Measurements from ENCODE around the gene SAMSN1. TPM values are rescaled to one million over a fixed set of nuclear protein-coding genes. Genes with fewer than 3 reads are reported as not detected.

SAMSN1 gene
- 3.1 TPM for total RNA-seq

- Histone ChIP-seq H3K36me3 (ENCODE audit: control insufficient read depth in 3 of 3, insufficient read depth in 3 of 3, low read length in 3 of 3) (no peaks in the 10 kb centered on the region), H3K9me3 (ENCODE audit: control insufficient read depth in 3 of 3, low read length in 3 of 3) (no peaks in the 10 kb centered on the region), H3K9ac (ENCODE audit: low read depth in 1 of 3, low read length in 3 of 3) (no peak within 1 kb of the TSS), H3K27ac (ENCODE audit: low read depth, low read length) (no peak within 1 kb of the TSS), H3K27me3 (ENCODE audit: control insufficient read depth in 3 of 3, insufficient read depth in 3 of 3, low read length in 3 of 3) (no peaks in the 10 kb centered on the region), H3K4me3 (ENCODE audit: low read length in 3 of 3) (peak within 1 kb of the TSS in 1 of 3 donors; percentile 26), H3K4me1 (ENCODE audit: control insufficient read depth in 3 of 3, insufficient read depth in 3 of 3, low read length in 3 of 3) (no peaks in the 10 kb centered on the region)
These were observed at the start of gene SAMSN1 for GRCh38 chr21:14545906-14546480. Gene SAMSN1 (minus strand): TSS chr21:14546315. CDS start chr21:14546261, 54 bp downstream.

GRCh38 chr21:14595449-14595848 is 49.3 kb upstream of the SAMSN1 start:
- no peak overlapping the region for H3K9ac ChIP-seq (ENCODE audit: low read depth in 1 of 3, low read length in 3 of 3)
- H3K4me1 ChIP-seq (ENCODE audit: control insufficient read depth in 3 of 3, insufficient read depth in 3 of 3, low read length in 3 of 3): no peaks in the 10 kb centered on the region
- H3K9me3 ChIP-seq (ENCODE audit: control insufficient read depth in 3 of 3, low read length in 3 of 3): no peaks in the 10 kb centered on the region
- H3K36me3 ChIP-seq (ENCODE audit: control insufficient read depth in 3 of 3, insufficient read depth in 3 of 3, low read length in 3 of 3): no peaks in the 10 kb centered on the region
- H3K27ac ChIP-seq (ENCODE audit: low read depth, low read length): no peak overlapping the region
- H3K4me3 ChIP-seq (ENCODE audit: low read length in 3 of 3): no peak overlapping the region
- no peaks in the 10 kb centered on the region for H3K27me3 ChIP-seq (ENCODE audit: control insufficient read depth in 3 of 3, insufficient read depth in 3 of 3, low read length in 3 of 3)

- Histone ChIP-seq H3K9ac (ENCODE audit: low read depth in 1 of 3, low read length in 3 of 3) (no peak overlapping the region), H3K27ac (ENCODE audit: low read depth, low read length) (no peak overlapping the region), H3K27me3 (ENCODE audit: control insufficient read depth in 3 of 3, insufficient read depth in 3 of 3, low read length in 3 of 3) (no peaks in the 10 kb centered on the region), H3K9me3 (ENCODE audit: control insufficient read depth in 3 of 3, low read length in 3 of 3) (no peaks in the 10 kb centered on the region), H3K4me1 (ENCODE audit: control insufficient read depth in 3 of 3, insufficient read depth in 3 of 3, low read length in 3 of 3) (no peaks in the 10 kb centered on the region), H3K36me3 (ENCODE audit: control insufficient read depth in 3 of 3, insufficient read depth in 3 of 3, low read length in 3 of 3) (no peaks in the 10 kb centered on the region), H3K4me3 (ENCODE audit: low read length in 3 of 3) (no peak overlapping the region)
These were observed 48.9 kb upstream of the SAMSN1 start for GRCh38 chr21:14594967-14595366.

- H3K36me3 ChIP-seq (ENCODE audit: control insufficient read depth in 3 of 3, insufficient read depth in 3 of 3, low read length in 3 of 3): no peaks in the 10 kb centered on the region
- no peak overlapping the region for H3K4me3 ChIP-seq (ENCODE audit: low read length in 3 of 3)
- no peaks in the 10 kb centered on the region for H3K27me3 ChIP-seq (ENCODE audit: control insufficient read depth in 3 of 3, insufficient read depth in 3 of 3, low read length in 3 of 3)
- H3K27ac ChIP-seq (ENCODE audit: low read depth, low read length): no peak overlapping the region
- H3K9me3 ChIP-seq (ENCODE audit: control insufficient read depth in 3 of 3, low read length in 3 of 3): no peaks in the 10 kb centered on the region
- H3K4me1 ChIP-seq (ENCODE audit: control insufficient read depth in 3 of 3, insufficient read depth in 3 of 3, low read length in 3 of 3): no peaks in the 10 kb centered on the region
- H3K9ac ChIP-seq (ENCODE audit: low read depth in 1 of 3, low read length in 3 of 3): no peak overlapping the region
These were observed 47.1 kb upstream of the SAMSN1 start for GRCh38 chr21:14593230-14593629.

GRCh38 chr21:14592296-14593000 is 46.3 kb upstream of the SAMSN1 start:
- Histone ChIP-seq H3K9me3 (ENCODE audit: control insufficient read depth in 3 of 3, low read length in 3 of 3) (no peaks in the 10 kb centered on the region), H3K9ac (ENCODE audit: low read depth in 1 of 3, low read length in 3 of 3) (no peak overlapping the region), H3K36me3 (ENCODE audit: control insufficient read depth in 3 of 3, insufficient read depth in 3 of 3, low read length in 3 of 3) (no peaks in the 10 kb centered on the region), H3K27me3 (ENCODE audit: control insufficient read depth in 3 of 3, insufficient read depth in 3 of 3, low read length in 3 of 3) (no peaks in the 10 kb centered on the region), H3K27ac (ENCODE audit: low read depth, low read length) (no peak overlapping the region), H3K4me1 (ENCODE audit: control insufficient read depth in 3 of 3, insufficient read depth in 3 of 3, low read length in 3 of 3) (no peaks in the 10 kb centered on the region), H3K4me3 (ENCODE audit: low read length in 3 of 3) (no peak overlapping the region)

GRCh38 chr21:14591882-14592281 is 45.8 kb upstream of the SAMSN1 start:
- Histone ChIP-seq H3K27me3 (ENCODE audit: control insufficient read depth in 3 of 3, insufficient read depth in 3 of 3, low read length in 3 of 3) (no peaks in the 10 kb centered on the region), H3K27ac (ENCODE audit: low read depth, low read length) (no peak overlapping the region), H3K4me1 (ENCODE audit: control insufficient read depth in 3 of 3, insufficient read depth in 3 of 3, low read length in 3 of 3) (no peaks in the 10 kb centered on the region), H3K4me3 (ENCODE audit: low read length in 3 of 3) (no peak overlapping the region), H3K9ac (ENCODE audit: low read depth in 1 of 3, low read length in 3 of 3) (no peak overlapping the region), H3K36me3 (ENCODE audit: control insufficient read depth in 3 of 3, insufficient read depth in 3 of 3, low read length in 3 of 3) (no peaks in the 10 kb centered on the region), H3K9me3 (ENCODE audit: control insufficient read depth in 3 of 3, low read length in 3 of 3) (no peaks in the 10 kb centered on the region)

- Histone ChIP-seq H3K27me3 (ENCODE audit: control insufficient read depth in 3 of 3, insufficient read depth in 3 of 3, low read length in 3 of 3) (no peaks in the 10 kb centered on the region), H3K36me3 (ENCODE audit: control insufficient read depth in 3 of 3, insufficient read depth in 3 of 3, low read length in 3 of 3) (no peaks in the 10 kb centered on the region), H3K9me3 (ENCODE audit: control insufficient read depth in 3 of 3, low read length in 3 of 3) (no peaks in the 10 kb centered on the region), H3K4me1 (ENCODE audit: control insufficient read depth in 3 of 3, insufficient read depth in 3 of 3, low read length in 3 of 3) (no peaks in the 10 kb centered on the region), H3K4me3 (ENCODE audit: low read length in 3 of 3) (no peak overlapping the region), H3K27ac (ENCODE audit: low read depth, low read length) (no peak overlapping the region), H3K9ac (ENCODE audit: low read depth in 1 of 3, low read length in 3 of 3) (no peak overlapping the region)
These were observed 45.3 kb upstream of the SAMSN1 start for GRCh38 chr21:14591377-14591776.

GRCh38 chr21:14589855-14590563 is 43.9 kb upstream of the SAMSN1 start:
- H3K9ac ChIP-seq (ENCODE audit: low read depth in 1 of 3, low read length in 3 of 3): no peak overlapping the region
- H3K4me1 ChIP-seq (ENCODE audit: control insufficient read depth in 3 of 3, insufficient read depth in 3 of 3, low read length in 3 of 3): no peaks in the 10 kb centered on the region
- no peaks in the 10 kb centered on the region for H3K27me3 ChIP-seq (ENCODE audit: control insufficient read depth in 3 of 3, insufficient read depth in 3 of 3, low read length in 3 of 3)
- H3K27ac ChIP-seq (ENCODE audit: low read depth, low read length): no peak overlapping the region
- no peaks in the 10 kb centered on the region for H3K9me3 ChIP-seq (ENCODE audit: control insufficient read depth in 3 of 3, low read length in 3 of 3)
- no peaks in the 10 kb centered on the region for H3K36me3 ChIP-seq (ENCODE audit: control insufficient read depth in 3 of 3, insufficient read depth in 3 of 3, low read length in 3 of 3)
- H3K4me3 ChIP-seq (ENCODE audit: low read length in 3 of 3): no peak overlapping the region

- H3K9me3 ChIP-seq (ENCODE audit: control insufficient read depth in 3 of 3, low read length in 3 of 3): no peaks in the 10 kb centered on the region
- H3K9ac ChIP-seq (ENCODE audit: low read depth in 1 of 3, low read length in 3 of 3): no peak overlapping the region
- no peaks in the 10 kb centered on the region for H3K27me3 ChIP-seq (ENCODE audit: control insufficient read depth in 3 of 3, insufficient read depth in 3 of 3, low read length in 3 of 3)
- no peaks in the 10 kb centered on the region for H3K4me1 ChIP-seq (ENCODE audit: control insufficient read depth in 3 of 3, insufficient read depth in 3 of 3, low read length in 3 of 3)
- no peak overlapping the region for H3K27ac ChIP-seq (ENCODE audit: low read depth, low read length)
- H3K36me3 ChIP-seq (ENCODE audit: control insufficient read depth in 3 of 3, insufficient read depth in 3 of 3, low read length in 3 of 3): no peaks in the 10 kb centered on the region
- H3K4me3 ChIP-seq (ENCODE audit: low read length in 3 of 3): no peak overlapping the region
These were observed 41.2 kb upstream of the SAMSN1 start for GRCh38 chr21:14587266-14587665.

GRCh38 chr21:14585122-14585521 is 39.0 kb upstream of the SAMSN1 start:
- Histone ChIP-seq H3K27ac (ENCODE audit: low read depth, low read length) (no peak overlapping the region), H3K36me3 (ENCODE audit: control insufficient read depth in 3 of 3, insufficient read depth in 3 of 3, low read length in 3 of 3) (no peaks in the 10 kb centered on the region), H3K27me3 (ENCODE audit: control insufficient read depth in 3 of 3, insufficient read depth in 3 of 3, low read length in 3 of 3) (no peaks in the 10 kb centered on the region), H3K9ac (ENCODE audit: low read depth in 1 of 3, low read length in 3 of 3) (no peak overlapping the region), H3K4me3 (ENCODE audit: low read length in 3 of 3) (no peak overlapping the region), H3K4me1 (ENCODE audit: control insufficient read depth in 3 of 3, insufficient read depth in 3 of 3, low read length in 3 of 3) (no peaks in the 10 kb centered on the region), H3K9me3 (ENCODE audit: control insufficient read depth in 3 of 3, low read length in 3 of 3) (no peaks in the 10 kb centered on the region)
